ENCODE results near the gene FADS6.

Gene FADS6

DNA sequence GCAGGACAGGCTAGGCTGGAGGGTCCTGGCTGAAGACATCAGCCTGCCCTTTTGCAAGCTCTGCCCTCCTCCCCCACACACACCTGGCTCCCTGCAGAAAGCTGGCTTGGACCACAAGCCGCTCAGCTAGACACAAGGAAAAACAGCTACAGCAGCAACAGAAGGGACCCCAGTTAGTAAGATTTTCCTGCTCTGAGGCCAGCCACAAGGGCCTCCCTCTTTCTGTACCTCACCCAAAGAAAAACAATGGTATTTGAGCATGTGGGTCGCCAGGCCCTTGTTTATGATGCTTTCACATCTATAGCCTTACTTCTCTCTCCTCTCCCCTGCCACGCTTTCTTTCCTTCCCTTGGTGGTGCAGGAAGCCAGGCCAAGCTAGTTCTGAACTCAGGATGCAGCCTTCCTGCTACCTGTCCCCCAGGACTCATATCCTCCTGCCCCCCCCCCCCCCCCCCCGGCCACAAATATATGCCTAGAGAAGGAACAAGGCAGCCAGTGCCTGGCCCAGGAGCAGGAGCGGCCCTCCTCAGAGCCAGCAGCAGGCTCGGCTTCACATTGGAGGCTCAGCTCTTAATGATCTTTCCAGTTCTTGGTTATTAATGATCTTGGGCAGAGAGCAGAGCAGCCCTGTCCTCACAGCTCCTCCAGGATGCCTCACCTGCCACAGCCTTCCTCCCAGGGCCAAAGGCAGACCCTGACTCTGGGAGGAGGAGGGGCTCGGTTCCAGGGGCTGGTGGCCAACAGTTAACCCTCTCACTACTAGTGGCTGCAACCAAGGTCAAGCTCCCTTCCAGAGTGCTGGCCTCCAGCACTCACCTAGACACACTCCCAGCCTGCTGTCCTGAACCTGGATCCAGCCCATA is 53.2 kb downstream of the FADS6 start:
- no peak for DNase-seq (ENCODE audit: low read depth, low spot score)
- Histone ChIP-seq H3K9me3 (ENCODE audit: insufficient read depth, low read length) (no peaks in the 10 kb centered on the region), H3K36me3 (ENCODE audit: insufficient read depth, insufficient read length, low read length) (peaks cover 29% of the 10 kb centered on the region), H3K9ac (ENCODE audit: insufficient read length, low read depth) (peak overlapping the region; percentile 39), H3K4me1 (ENCODE audit: insufficient read depth, insufficient read length) (peaks cover 30% of the 10 kb centered on the region), H3K27me3 (ENCODE audit: insufficient read depth, insufficient read length) (peaks cover 18% of the 10 kb centered on the region), H3K4me3 (ENCODE audit: insufficient read length, low read depth) (no peak overlapping the region)
- no peak for TF ChIP-seq YY1 (IDR thresholded peaks at IDR 0.05; ENCODE audit: insufficient read depth, insufficient read length)
- no peak for TF ChIP-seq SUZ12 (IDR thresholded peaks at IDR 0.05; ENCODE audit: extremely low read depth, insufficient read depth, insufficient read length)
- TF ChIP-seq ZNF274 (IDR thresholded peaks at IDR 0.05; ENCODE audit: low read depth, low read length) = no peak

DNA sequence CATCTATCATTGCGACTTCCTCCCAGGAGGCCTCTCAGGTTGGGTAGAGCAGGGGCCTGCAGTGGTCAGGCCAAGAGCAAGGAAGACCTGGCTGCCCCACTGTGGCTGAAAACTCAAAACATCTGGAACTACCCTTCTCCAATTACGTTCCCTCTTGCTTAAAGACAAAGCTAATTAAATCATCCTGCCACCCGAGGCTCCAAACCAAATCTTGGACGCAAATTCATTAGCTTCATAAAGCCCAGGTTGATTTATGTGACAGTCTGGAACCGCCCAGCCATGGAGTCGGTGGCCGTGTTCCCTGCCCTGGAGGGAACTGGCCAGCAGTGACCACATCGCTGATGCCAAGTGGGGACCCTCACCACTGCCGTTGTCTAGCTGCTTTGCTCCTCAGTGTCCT is 55.2 kb downstream of the FADS6 start:
- Histone ChIP-seq H3K4me3 (ENCODE audit: insufficient read length, low read depth) (no peak overlapping the region), H3K27me3 (ENCODE audit: insufficient read depth, insufficient read length) (peaks cover 1% of the 10 kb centered on the region), H3K4me1 (ENCODE audit: insufficient read depth, insufficient read length) (peaks cover 37% of the 10 kb centered on the region), H3K9me3 (ENCODE audit: insufficient read depth, low read length) (no peaks in the 10 kb centered on the region), H3K9ac (ENCODE audit: insufficient read length, low read depth) (no peak overlapping the region), H3K36me3 (ENCODE audit: insufficient read depth, insufficient read length, low read length) (peaks cover 29% of the 10 kb centered on the region)
- no peak for DNase-seq (ENCODE audit: low read depth, low spot score)
- TF ChIP-seq SUZ12 (IDR thresholded peaks at IDR 0.05; ENCODE audit: extremely low read depth, insufficient read depth, insufficient read length) (no peak), ZNF274 (IDR thresholded peaks at IDR 0.05; ENCODE audit: low read depth, low read length) (no peak), YY1 (IDR thresholded peaks at IDR 0.05; ENCODE audit: insufficient read depth, insufficient read length) (no peak)

DNA sequence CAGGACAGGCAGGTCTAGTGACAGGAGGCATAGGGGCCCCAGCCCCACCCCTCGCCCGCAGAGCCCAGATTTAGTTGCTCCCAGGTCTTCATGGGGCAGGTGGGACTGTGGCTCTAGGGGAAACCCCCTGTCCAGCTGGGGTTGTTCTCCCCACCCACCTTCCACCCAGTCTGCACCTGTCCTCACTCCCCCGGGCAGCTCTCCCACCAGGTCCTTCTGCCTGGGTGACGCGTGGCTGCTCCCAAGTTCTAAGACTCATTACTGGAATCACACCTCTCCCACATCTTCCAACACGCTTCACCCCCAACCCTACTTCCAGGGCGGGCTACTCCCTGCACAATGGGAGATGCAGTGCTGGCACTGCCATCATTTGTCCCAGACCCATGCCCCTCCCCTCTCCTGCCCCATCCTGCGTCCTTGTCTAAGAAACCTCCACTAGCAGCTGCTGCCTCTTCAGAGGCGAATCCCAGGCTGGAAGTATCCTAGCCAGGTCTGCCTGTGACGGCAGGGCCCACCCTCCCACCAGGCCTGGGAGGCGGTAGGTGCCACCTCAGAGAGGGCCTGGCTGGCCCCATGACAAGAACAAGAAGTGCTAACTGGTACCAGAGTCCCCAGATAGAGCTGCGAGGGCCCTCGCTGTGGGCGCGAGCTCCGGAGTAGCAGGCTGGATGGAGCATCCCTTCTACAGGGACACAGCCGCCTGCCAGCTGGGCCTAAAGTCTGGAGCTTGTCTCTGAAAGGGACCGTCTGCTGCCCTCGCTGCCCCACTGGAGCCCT is 56.6 kb downstream of the FADS6 start:
- no peak overlapping the region for H3K9ac ChIP-seq (ENCODE audit: insufficient read length, low read depth)
- H3K4me1 ChIP-seq (ENCODE audit: insufficient read depth, insufficient read length) = peaks cover 32% of the 10 kb centered on the region
- no peak for DNase-seq (ENCODE audit: low read depth, low spot score)
- no peak for TF ChIP-seq YY1 (IDR thresholded peaks at IDR 0.05; ENCODE audit: insufficient read depth, insufficient read length)
- no peak for TF ChIP-seq ZNF274 (IDR thresholded peaks at IDR 0.05; ENCODE audit: low read depth, low read length)
- TF ChIP-seq SUZ12 (IDR thresholded peaks at IDR 0.05; ENCODE audit: extremely low read depth, insufficient read depth, insufficient read length) = no peak
- H3K27me3 ChIP-seq (ENCODE audit: insufficient read depth, insufficient read length) = no peaks in the 10 kb centered on the region
- H3K4me3 ChIP-seq (ENCODE audit: insufficient read length, low read depth) = no peak overlapping the region
- no peaks in the 10 kb centered on the region for H3K9me3 ChIP-seq (ENCODE audit: insufficient read depth, low read length)
- peaks cover 34% of the 10 kb centered on the region for H3K36me3 ChIP-seq (ENCODE audit: insufficient read depth, insufficient read length, low read length)

DNA sequence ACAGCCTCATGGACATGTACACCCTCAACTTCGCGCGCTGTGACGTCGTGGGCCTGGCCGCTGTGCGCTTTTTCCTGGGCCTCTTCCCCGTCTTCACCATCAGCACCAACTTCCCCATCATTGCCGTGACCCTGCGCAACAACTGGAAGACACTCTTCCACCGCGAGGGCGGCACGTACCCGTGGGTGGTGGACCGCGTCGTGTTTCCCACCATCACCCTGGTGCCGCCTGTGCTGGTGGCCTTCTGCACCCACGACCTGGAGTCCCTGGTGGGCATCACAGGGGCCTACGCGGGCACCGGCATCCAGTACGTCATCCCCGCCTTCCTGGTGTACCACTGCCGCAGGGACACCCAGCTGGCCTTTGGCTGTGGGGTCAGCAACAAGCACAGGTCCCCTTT is 57.2 kb downstream of the FADS6 start:
- peaks cover 39% of the 10 kb centered on the region for H3K36me3 ChIP-seq (ENCODE audit: insufficient read depth, insufficient read length, low read length)
- no peaks in the 10 kb centered on the region for H3K9me3 ChIP-seq (ENCODE audit: insufficient read depth, low read length)
- no peaks in the 10 kb centered on the region for H3K27me3 ChIP-seq (ENCODE audit: insufficient read depth, insufficient read length)
- no peak overlapping the region for H3K4me3 ChIP-seq (ENCODE audit: insufficient read length, low read depth)
- no peak for DNase-seq (ENCODE audit: low read depth, low spot score)
- peaks cover 25% of the 10 kb centered on the region for H3K4me1 ChIP-seq (ENCODE audit: insufficient read depth, insufficient read length)
- TF ChIP-seq YY1 (IDR thresholded peaks at IDR 0.05; ENCODE audit: insufficient read depth, insufficient read length) = no peak
- no peak for TF ChIP-seq SUZ12 (IDR thresholded peaks at IDR 0.05; ENCODE audit: extremely low read depth, insufficient read depth, insufficient read length)
- TF ChIP-seq ZNF274 (IDR thresholded peaks at IDR 0.05; ENCODE audit: low read depth, low read length) = no peak
- no peak overlapping the region for H3K9ac ChIP-seq (ENCODE audit: insufficient read length, low read depth)

DNA sequence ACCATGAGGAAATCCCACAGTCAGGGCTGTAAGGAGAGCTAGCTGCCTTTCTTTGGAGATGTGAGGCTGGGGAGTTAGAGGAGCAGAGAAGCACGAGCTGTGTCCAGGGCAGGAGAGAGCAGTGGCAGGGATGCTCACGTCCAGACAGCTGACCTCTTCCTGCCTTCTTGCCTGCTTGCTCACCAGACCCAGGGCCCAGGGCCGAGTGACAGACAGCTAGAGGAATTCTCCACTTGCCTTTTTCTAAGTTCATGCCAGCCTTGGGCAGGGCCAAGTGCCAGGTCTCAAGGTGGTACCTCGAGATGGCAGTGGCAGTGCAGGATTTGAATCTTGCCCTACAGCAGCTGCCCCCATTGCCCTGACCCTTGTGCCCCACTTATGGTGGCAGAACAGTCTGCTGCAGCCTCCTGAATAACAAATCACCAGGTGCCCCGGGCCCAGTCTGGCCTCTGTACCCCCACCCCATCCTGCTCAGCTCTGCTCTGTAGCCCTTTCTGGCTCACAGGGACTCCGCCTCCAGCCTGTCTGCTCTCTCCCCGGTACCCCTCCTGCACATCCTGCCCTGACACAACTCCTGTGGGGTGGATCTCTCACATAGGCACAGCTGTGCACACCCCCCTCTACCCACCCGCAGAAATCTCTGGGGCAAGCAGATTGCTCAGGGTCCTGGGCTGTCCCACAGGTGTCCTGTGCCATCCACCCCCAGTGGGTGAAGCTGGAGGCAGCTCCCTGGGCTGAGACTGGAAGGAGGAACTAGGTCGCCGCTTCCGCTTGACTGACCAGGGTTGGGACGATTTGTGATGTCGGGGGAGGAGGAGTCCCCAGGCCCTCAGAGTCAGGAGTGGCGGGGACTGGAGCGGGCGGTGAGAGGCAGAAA is 59.7 kb downstream of the FADS6 start:
- no peak overlapping the region for H3K4me3 ChIP-seq (ENCODE audit: insufficient read length, low read depth)
- TF ChIP-seq SUZ12 (IDR thresholded peaks at IDR 0.05; ENCODE audit: extremely low read depth, insufficient read depth, insufficient read length) (no peak), ZNF274 (IDR thresholded peaks at IDR 0.05; ENCODE audit: low read depth, low read length) (no peak), YY1 (IDR thresholded peaks at IDR 0.05; ENCODE audit: insufficient read depth, insufficient read length) (no peak)
- peaks cover 7% of the 10 kb centered on the region for H3K4me1 ChIP-seq (ENCODE audit: insufficient read depth, insufficient read length)
- DNase-seq (ENCODE audit: low read depth, low spot score) = no peak
- peaks cover 56% of the 10 kb centered on the region for H3K36me3 ChIP-seq (ENCODE audit: insufficient read depth, insufficient read length, low read length)
- H3K9ac ChIP-seq (ENCODE audit: insufficient read length, low read depth) = peak overlapping the region; percentile 36
- H3K27me3 ChIP-seq (ENCODE audit: insufficient read depth, insufficient read length) = no peaks in the 10 kb centered on the region
- no peaks in the 10 kb centered on the region for H3K9me3 ChIP-seq (ENCODE audit: insufficient read depth, low read length)

DNA sequence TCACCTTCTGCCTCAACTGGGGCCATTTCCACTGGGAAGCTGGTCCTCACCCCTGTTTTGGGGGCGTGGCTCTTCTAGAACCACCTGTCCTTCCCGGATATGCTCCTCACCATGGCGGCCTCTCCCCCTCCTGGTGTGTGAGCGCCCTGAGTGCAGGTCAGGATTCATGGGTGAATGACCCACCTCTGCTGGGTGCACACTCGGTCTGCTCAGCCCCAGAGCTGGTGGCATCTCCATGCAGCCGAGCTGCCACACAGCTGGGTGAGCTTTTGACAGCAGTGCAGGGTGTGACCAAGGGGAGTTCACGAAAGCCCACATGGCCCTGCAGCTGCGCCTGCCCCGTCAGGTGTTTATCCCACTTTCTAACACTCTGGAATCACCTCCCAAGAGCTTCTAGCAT is 61.0 kb downstream of the FADS6 start:
- H3K4me3 ChIP-seq (ENCODE audit: insufficient read length, low read depth) = no peak overlapping the region
- peaks cover 59% of the 10 kb centered on the region for H3K36me3 ChIP-seq (ENCODE audit: insufficient read depth, insufficient read length, low read length)
- H3K4me1 ChIP-seq (ENCODE audit: insufficient read depth, insufficient read length) = peaks cover 7% of the 10 kb centered on the region
- TF ChIP-seq SUZ12 (IDR thresholded peaks at IDR 0.05; ENCODE audit: extremely low read depth, insufficient read depth, insufficient read length) (no peak), YY1 (IDR thresholded peaks at IDR 0.05; ENCODE audit: insufficient read depth, insufficient read length) (no peak), ZNF274 (IDR thresholded peaks at IDR 0.05; ENCODE audit: low read depth, low read length) (no peak)
- H3K9ac ChIP-seq (ENCODE audit: insufficient read length, low read depth) = no peak overlapping the region
- no peaks in the 10 kb centered on the region for H3K9me3 ChIP-seq (ENCODE audit: insufficient read depth, low read length)
- no peaks in the 10 kb centered on the region for H3K27me3 ChIP-seq (ENCODE audit: insufficient read depth, insufficient read length)
- no peak for DNase-seq (ENCODE audit: low read depth, low spot score)
